AG09309 (cell line): ENCODE results near the gene BAD.
"Not testable (repeated sequence)": the region's sequence is repeated elsewhere in the genome, so short reads cannot be mapped to it uniquely, and the experiment has no call there.

Experiments used
- DNase-seq: peaks from one replicate; pipeline ENCODE4 v3.0.0-alpha.2; 2010; ENCODE audit warnings: low read depth
- H3K4me3 ChIP-seq: 2 replicates; pipeline ENCODE4 v1.5.1; 2011; ENCODE audit warnings: mild to moderate bottlenecking, low read depth, low read length, moderate library complexity; ENCODE audit not compliant: control insufficient read depth
- CTCF ChIP-seq: IDR thresholded peaks from 2 replicates; pipeline ENCODE4 v1.5.1; 2011; ENCODE audit warnings: mild to moderate bottlenecking, low read depth, low read length, inconsistent platforms; ENCODE audit not compliant: insufficient read depth, control insufficient read depth; ENCODE audit errors: missing control alignments

Gene BAD

GRCh38 chr11:64249563-64250414, 34.7 kb downstream of the BAD start:
- TF ChIP-seq CTCF = no peak
- H3K4me3 ChIP-seq = no peak overlapping the region
- no peak for DNase-seq

GRCh38 chr11:64249038-64249437, 35.4 kb downstream of the BAD start:
- TF ChIP-seq CTCF = no peak
- H3K4me3 ChIP-seq = no peak overlapping the region
- no peak for DNase-seq

GRCh38 chr11:64248578-64248977, 35.9 kb downstream of the BAD start:
- no peak overlapping the region for H3K4me3 ChIP-seq
- TF ChIP-seq CTCF = no peak

GRCh38 chr11:64247729-64248531, 36.5 kb downstream of the BAD start:
- H3K4me3 ChIP-seq = peak overlapping the region; percentile 81
- TF ChIP-seq CTCF = no peak
- no peak for DNase-seq

More at GRCh38 chr11:64248578-64248977, 35.9 kb downstream of the BAD start:
- no peak for DNase-seq

GRCh38 chr11:64246871-64247728, 37.4 kb downstream of the BAD start, which contains the start of gene PPP1R14B:
TSS of gene PPP1R14B (minus strand) at chr11:64246943. CDS start at chr11:64246673, 270 bp downstream.
- TF ChIP-seq CTCF = no peak
- peak within 1 kb of the TSS; percentile 95 for H3K4me3 ChIP-seq
- no peak for DNase-seq

GRCh38 chr11:64246621-64246870, 37.9 kb downstream of the BAD start:
- DNase-seq = not testable (repeated sequence)
- H3K4me3 ChIP-seq = peak overlapping the region; percentile 95
